HFFc6 (cell line): Measurements from ENCODE around the gene CDKL1. TPM values are rescaled to one million over a fixed set of nuclear protein-coding genes. Genes with fewer than 3 reads are reported as not detected.

Experiments
- DNase-seq: peaks from one replicate; pipeline ENCODE4 v3.0.0-alpha.2; 2018
- H3K27ac Mint-ChIP-seq: 2 replicates; pipeline ENCODE4 v1.8.0; 2020; ENCODE audit warnings: mild to moderate bottlenecking, mixed read lengths
- H3K27me3 Mint-ChIP-seq: 2 replicates; pipeline ENCODE4 v1.8.0; 2021; ENCODE audit warnings: mild to moderate bottlenecking, moderate library complexity, mixed read lengths; ENCODE audit not compliant: insufficient read depth
- H3K36me3 Mint-ChIP-seq: 2 replicates; pipeline ENCODE4 v1.8.0; 2021; ENCODE audit warnings: low read depth, mixed read lengths
- H3K4me1 Mint-ChIP-seq: 2 replicates; pipeline ENCODE4 v1.8.0; 2020; ENCODE audit warnings: low read depth, mixed read lengths
- H3K4me3 Mint-ChIP-seq: 2 replicates; pipeline ENCODE4 v1.8.0; 2020; ENCODE audit warnings: mild to moderate bottlenecking, moderate library complexity, mixed read lengths
- H3K9me3 Mint-ChIP-seq: 2 replicates; pipeline ENCODE4 v1.8.0; 2020; ENCODE audit warnings: mild to moderate bottlenecking, mixed read lengths
- total RNA-seq, 6 experiments: library from RNA; stranded (reverse); fragmentation: NEBNext Ultra II Directional; extraction: Animal tissue kit (Norgen Biotek cat#: 25700); gene quantifications; 2 replicates in 1 of 6; 3 replicates in 5 of 6; pipeline ENCODE4 v1.2.3, GENCODE V29; 2021
- TF ChIP-seq, protein P1 (sequence below): fragments of 200-600 bp; sonication (generic); IDR thresholded peaks from 2 replicates; pipeline ENCODE4 v1.5.0; 2021; ENCODE audit warnings: antibody characterized with exemption, mild to moderate bottlenecking

Gene CDKL1
- total RNA-seq, 6 experiments from 2014 or later: 4.4 to 8.0 (median 6.2) TPM

DNA sequence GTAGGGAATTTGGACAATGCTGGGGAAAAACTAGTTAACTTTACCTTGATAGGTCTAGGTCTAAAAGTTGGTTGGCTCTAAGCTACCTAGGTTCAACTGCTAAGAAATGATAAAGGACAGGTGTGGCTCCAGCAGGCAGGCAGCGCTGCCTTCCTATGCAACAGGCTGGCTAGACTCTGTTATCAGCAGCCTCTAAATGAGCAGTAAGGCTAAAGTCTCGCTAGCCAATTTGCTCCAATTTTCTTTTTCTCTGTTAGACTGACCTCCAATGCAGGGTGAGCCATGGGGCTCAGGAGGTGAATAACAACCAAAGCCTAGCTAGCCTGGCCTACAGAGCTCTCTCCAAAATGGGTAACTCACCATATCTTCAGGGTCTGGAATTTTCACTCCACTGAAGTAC, 58.1 kb downstream of the CDKL1 start:
- H3K4me3 Mint-ChIP-seq: no peak overlapping the region
- TF ChIP-seq, protein P1, sequence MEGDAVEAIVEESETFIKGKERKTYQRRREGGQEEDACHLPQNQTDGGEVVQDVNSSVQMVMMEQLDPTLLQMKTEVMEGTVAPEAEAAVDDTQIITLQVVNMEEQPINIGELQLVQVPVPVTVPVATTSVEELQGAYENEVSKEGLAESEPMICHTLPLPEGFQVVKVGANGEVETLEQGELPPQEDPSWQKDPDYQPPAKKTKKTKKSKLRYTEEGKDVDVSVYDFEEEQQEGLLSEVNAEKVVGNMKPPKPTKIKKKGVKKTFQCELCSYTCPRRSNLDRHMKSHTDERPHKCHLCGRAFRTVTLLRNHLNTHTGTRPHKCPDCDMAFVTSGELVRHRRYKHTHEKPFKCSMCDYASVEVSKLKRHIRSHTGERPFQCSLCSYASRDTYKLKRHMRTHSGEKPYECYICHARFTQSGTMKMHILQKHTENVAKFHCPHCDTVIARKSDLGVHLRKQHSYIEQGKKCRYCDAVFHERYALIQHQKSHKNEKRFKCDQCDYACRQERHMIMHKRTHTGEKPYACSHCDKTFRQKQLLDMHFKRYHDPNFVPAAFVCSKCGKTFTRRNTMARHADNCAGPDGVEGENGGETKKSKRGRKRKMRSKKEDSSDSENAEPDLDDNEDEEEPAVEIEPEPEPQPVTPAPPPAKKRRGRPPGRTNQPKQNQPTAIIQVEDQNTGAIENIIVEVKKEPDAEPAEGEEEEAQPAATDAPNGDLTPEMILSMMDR: no peak
- no peaks in the 10 kb centered on the region for H3K9me3 Mint-ChIP-seq
- H3K36me3 Mint-ChIP-seq: no peaks in the 10 kb centered on the region
- no peak overlapping the region for H3K27ac Mint-ChIP-seq
- peaks cover 38% of the 10 kb centered on the region for H3K4me1 Mint-ChIP-seq
- no peak for DNase-seq
- no peaks in the 10 kb centered on the region; the same call in 1 of the 2 replicates for H3K27me3 Mint-ChIP-seq

DNA sequence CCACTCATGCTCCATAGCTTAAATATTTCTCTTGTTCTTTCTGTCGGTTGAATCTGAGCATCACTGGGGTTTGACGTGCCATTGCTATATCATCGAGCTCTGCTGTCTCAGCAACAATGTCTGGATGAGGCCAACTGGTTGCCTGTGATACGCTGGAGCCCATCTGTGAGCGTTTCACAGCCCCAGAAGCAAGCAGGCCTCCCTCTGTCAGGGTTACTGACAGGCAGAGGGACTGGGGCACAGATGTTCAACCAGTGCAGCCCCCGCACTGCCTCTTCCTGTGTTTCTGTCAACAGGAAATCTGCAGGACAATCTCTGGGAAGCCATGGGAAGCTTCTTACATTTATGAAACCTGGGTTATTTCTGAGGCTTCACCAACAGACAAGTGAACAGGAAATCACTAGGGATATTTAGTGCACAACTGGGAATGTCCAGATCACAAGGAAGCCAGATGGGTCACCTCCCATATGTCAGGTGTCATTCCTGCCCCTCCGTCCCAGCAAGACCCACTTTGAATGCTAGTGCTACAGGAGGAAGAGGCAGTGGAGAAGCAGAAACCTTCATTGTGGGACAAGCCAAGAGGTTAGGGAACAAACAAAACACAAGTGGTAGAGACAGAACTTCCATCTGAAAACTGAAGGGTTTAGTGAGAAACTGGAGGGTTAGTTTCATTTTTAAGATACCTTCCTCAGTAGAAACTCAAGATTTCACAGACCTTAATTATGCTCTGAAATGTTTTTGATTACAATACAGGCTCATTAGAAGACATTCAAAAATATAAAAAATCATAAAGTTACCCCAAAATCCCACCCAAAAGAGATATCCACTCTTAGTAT, 60.5 kb downstream of the CDKL1 start:
- no peak for DNase-seq
- Mint-ChIP-seq H3K27me3 (no peaks in the 10 kb centered on the region; the same call in 1 of the 2 replicates), H3K4me1 (peaks cover 34% of the 10 kb centered on the region), H3K4me3 (peak overlapping the region; percentile 57), H3K9me3 (no peaks in the 10 kb centered on the region), H3K27ac (peak overlapping the region; percentile 70), H3K36me3 (no peaks in the 10 kb centered on the region)
- TF ChIP-seq, protein P1: no peak

DNA sequence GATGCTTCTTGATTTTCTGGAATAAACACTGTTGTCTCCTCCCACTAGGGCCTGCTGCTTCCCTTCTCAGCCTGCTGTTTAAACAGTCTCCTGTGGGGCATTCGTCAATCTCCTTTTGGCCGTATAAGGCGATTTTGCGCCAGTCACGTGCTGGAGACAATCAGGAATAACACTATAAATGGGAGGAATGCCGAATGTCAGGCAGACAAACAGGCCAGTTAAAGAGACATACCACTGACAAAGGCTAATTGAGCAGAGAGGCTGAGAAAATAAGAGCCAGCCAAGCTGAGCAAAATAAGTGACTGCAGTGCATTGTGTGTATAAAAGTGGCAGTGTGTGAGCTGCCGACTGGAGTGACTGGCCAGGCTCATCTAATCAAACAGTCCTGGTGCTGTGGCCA, 61.3 kb downstream of the CDKL1 start:
- peak; percentile 27 for DNase-seq
- Mint-ChIP-seq H3K27ac (no peak overlapping the region), H3K36me3 (no peaks in the 10 kb centered on the region), H3K27me3 (no peaks in the 10 kb centered on the region; the same call in 1 of the 2 replicates), H3K4me3 (no peak overlapping the region; the same call in 1 of the 2 replicates), H3K4me1 (peaks cover 29% of the 10 kb centered on the region), H3K9me3 (no peaks in the 10 kb centered on the region)
- TF ChIP-seq, protein P1: no peak

DNA sequence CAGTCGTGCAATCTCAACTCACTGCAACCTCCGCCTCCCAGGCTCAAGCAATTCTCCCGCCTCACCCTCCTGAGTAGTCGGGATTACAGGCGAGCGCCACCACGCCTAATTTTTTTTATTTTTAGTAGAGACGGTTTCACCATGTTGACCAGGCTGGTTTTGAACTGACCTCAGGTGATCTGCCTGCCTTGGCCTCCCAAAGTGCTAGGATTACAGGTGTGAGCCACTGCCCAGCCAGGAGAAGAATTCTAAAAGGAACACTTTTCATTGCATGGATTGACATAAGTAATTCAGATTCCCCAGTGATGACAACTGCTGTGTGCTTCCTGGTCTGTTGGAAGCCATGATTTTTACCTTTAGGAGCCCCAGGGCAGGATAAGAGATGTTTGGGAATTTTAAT, 62.5 kb downstream of the CDKL1 start:
- Mint-ChIP-seq H3K27ac (no peak overlapping the region), H3K4me1 (peaks cover 29% of the 10 kb centered on the region), H3K4me3 (no peak overlapping the region), H3K27me3 (no peaks in the 10 kb centered on the region; the same call in 1 of the 2 replicates), H3K36me3 (no peaks in the 10 kb centered on the region), H3K9me3 (no peaks in the 10 kb centered on the region)
- TF ChIP-seq, protein P1: no peak
- DNase-seq: no peak

DNA sequence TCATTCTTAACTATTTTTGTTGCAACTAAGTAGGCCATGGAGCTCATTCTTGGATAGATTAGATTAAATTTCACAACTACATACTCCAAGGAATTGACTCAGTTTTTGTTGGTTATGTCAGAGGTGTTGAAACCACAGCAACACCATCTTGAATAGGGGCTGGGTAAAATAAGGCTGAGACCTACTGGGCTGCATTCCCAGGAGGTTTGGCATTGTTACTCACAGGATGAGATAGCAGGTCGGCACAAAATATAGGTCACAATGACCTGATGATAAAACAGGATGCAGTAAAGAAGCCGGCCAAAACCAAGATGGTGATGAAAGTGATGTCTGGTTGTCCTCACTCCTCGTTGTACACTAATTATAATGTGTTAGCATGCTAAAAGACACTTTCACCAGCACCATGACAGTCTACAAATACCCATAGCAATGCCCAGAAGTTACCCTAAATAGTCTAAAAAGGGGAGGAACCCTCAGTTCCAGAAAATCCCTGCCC, 63.6 kb downstream of the CDKL1 start:
- Mint-ChIP-seq H3K4me3 (no peak overlapping the region), H3K27me3 (no peaks in the 10 kb centered on the region), H3K4me1 (peaks cover 29% of the 10 kb centered on the region), H3K27ac (peak overlapping the region; percentile 20), H3K36me3 (no peaks in the 10 kb centered on the region), H3K9me3 (no peaks in the 10 kb centered on the region)
- TF ChIP-seq, protein P1: no peak
- DNase-seq: peak; percentile 75
